Forelimb muscle (tissue), 1 donor: ENCODE data around the gene RECK. TPM values are rescaled to one million over a fixed set of nuclear protein-coding genes. Genes with fewer than 3 reads are reported as not detected.

ENCODE experiments used
- DNase-seq: peaks from one replicate; pipeline ENCODE4 v3.0.0-alpha.2; 2013; ENCODE audit warnings: low read depth
- polyA plus RNA-seq: library from polyadenylated mRNA; unstranded; fragments of 120-200 nt; gene quantifications from one replicate; pipeline ENCODE4 v1.2.1, GENCODE V29; 2013; ENCODE audit not compliant: insufficient read length

The RECK gene
- polyA plus RNA-seq, 1 donor: 20.7 TPM

DNA sequence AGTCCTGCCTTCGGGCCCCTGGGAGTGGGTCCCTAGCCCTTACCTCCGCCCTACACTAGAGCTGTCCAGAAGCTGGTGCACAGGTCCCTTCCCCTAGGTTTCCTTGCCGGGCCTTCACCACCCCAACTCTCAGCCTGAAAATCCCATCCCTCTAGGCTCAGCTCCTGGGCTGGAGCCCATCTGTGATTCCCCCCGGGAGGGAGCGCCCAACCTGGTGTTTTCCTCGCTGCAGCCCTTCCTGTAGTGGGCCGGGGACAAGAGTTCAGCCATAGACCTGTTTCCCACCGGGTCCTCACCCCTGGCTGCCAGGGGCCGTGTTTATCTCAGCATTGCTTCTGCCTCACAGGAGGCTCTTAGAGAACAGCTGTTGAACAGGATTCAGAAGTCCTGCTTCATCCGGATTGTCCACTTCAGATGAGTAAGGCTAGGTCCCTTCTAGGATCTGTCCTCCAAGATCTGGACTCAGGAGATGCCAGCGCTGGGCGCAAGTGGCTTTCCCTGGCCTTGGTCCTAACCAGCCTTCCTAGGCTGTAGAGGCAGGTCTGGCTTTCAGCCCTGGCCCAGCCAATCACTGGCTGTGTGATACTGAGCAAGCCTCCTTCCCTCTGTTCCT lies 100.8 kb downstream of the RECK start:
- no peak for DNase-seq

GRCh38 chr9:36138496-36138895 lies 101.8 kb downstream of the RECK start:
- DNase-seq: no peak

- no peak for DNase-seq
These were observed 102.2 kb downstream of the RECK start for GRCh38 chr9:36138901-36139300.

DNA sequence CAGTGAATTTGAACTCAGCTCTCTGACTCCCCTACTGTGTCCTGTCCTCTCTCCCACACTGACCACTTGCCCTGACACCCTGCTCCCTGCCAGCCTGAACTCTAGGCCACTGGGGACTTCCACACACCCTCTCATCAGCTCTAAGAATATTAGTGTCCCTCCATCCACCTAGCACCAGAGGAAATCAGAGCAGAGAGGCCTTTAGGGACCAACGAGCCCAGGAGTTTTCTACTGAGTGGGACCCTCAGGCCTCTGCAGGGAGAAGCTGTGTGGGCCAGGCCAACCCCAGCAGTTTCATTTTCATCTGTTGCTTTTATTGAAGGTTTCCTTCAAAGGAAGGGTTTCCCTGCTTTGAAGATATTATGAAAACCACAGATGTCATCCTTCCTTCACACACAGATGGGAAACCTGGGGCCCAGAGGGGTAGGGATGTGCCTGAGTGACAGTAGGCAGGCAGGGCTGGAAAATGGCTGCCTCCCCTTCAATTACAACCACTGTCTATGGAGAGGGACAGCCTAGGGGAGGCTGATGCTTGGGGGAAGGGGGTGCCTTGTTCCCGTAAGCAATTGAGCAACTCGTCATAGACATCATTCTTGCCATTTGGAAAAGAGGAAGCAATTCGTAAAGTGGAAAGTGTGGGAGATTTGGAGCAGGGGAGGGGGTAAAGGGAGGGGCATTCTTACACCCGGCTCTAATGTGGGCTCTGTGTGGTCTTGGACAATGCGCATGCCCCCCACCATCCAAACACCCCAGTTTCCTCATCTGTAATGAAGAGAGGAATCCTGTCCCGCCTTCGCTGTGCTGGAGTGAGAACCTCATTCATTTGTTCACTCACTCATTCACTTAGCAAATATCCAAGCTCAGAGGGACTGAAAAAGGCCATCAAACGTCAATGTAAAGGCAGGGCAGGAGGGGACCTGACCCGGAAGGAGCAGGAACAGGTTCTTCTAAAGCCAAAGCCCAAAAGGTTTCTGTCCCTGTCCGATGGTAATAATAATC lies 103.7 kb downstream of the RECK start:
- no peak for DNase-seq

GRCh38 chr9:36141288-36141687 lies 104.6 kb downstream of the RECK start:
- DNase-seq: no peak

- no peak for DNase-seq
These were observed 105.0 kb downstream of the RECK start for GRCh38 chr9:36141761-36142160.

- no peak for DNase-seq
These were observed 106.0 kb downstream of the RECK start for GRCh38 chr9:36142510-36143244.

DNA sequence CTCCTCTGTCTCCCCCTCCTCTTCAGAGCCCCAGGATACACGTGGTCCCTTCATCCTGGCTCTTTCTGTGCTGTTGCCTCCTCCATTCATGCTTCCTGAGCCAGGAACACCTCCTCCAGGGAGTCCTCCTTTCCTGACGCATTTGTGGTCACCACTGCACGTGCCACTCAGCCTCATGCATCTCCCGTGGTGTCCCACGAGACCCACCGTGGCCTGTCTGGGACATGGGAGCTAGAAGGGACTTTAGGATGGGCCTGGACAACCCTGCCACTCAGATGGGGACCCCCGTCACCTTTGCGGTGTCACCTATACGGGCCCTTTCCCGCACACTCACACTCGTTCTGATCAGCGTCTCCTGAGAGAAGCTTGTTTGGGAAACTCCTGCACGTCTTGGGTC lies 106.5 kb downstream of the RECK start:
- DNase-seq: no peak

- no peak for DNase-seq
These were observed 107.9 kb downstream of the RECK start for GRCh38 chr9:36144309-36145232.

- DNase-seq: no peak
These were observed 109.3 kb downstream of the RECK start for GRCh38 chr9:36145970-36146369.

DNA sequence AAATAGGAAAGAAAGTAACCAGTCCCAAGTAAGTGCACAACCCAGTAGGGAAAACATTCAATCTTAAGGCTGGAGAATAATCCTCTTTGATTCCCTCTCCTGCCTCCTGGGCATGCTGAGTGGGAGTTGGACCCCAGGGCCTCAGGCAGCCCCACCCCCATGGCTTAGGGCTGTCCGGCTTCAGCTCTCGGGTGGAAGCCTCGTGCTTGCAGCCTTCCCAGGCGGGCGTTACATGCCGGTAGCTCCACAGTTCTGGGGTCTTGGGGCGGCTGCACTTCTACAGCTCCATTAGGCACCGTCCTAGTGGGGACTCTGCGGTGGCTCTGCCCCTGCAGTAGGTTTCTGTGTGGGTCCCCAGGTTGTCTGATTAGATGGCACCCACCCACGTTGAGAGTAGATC lies 109.9 kb downstream of the RECK start:
- DNase-seq: no peak

DNA sequence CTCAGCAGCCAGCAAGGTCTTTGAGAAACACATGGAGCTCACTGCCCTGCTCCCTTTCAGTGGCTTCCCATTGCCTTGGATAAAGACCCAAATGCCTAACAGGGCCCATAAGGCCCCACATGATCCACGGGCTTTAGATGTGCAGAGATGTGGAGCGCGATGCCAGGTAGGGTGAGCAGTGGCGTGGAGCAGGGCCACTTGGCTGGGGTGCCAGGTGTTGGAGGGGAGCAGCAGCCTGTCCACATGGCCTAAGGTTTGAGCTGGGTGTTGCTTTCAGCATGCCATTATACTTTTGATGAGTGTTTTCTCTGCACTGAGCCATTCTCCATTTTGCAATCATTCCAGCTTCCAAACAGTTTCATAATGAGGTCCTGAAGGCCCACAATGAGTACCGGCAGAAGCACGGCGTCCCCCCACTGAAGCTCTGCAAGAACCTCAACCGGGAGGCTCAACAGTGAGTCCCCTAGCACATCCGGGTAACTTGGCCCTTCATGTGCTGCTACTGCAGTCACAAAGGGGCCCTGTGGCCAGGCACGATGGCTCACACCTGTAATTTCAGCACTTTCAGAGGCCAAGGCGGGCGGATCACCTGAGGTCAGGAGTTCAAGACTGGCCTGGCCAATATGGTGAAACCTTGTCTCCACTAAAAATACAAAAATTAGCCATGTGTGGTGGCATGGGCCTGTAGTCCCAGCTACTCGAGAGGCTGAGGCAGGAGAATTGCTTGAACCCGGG lies 110.9 kb downstream of the RECK start:
- DNase-seq: no peak

- no peak for DNase-seq
These were observed 111.8 kb downstream of the RECK start for GRCh38 chr9:36148311-36149051.

DNA sequence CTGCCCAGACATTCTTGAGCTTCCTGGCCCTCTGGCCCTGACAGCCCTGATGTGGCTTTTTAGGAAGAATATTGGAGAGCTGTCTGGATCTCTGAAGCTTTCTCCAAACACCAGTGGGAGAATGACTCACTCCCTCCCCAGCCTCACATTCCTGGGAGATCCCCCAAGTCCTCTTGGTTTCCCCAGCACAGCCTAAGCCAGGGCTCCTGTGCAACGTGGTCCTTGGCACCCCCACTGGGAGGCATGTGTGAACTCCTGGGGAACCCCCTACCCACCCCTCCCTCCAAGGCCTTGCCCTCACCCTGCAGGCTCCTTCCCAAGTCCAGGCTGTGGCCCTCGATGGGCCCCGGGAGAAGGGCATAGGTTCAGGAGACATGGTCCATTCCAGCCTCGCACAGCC lies 112.5 kb downstream of the RECK start:
- no peak for DNase-seq

DNA sequence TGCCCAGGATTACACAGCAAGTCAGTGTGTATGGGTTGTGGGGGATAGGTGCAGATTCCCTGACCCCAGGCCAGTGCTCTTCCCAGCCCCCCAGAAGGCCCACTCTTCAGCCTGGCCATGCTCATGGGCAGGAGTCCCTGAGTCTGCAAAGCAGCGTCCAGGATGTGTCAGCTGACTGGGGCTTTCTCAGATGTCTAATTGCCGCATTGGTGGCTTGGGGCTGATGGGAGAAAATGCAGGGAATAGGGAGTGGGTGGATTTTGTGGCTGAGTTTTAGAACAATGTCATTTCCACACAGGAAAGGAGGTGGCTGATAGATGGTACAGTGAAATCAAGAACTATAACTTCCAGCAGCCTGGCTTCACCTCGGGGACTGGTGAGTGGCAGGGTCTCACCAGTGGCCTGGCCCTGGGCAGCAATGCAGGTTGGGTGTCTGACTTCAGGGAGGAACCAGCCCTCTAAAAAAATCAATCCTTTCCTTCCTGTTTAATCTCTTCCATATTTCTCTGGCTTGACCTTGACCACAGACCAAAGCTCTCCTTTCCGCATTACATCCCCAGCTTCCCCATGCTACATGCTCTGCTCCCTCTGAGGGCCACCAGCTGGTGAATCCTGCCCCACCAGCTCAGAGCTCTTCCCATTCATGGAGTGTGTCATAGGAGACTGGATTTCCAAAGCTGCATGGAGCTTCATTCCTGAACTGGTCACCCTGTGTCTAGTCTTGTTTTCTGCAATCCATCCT lies 114.0 kb downstream of the RECK start:
- no peak for DNase-seq

DNA sequence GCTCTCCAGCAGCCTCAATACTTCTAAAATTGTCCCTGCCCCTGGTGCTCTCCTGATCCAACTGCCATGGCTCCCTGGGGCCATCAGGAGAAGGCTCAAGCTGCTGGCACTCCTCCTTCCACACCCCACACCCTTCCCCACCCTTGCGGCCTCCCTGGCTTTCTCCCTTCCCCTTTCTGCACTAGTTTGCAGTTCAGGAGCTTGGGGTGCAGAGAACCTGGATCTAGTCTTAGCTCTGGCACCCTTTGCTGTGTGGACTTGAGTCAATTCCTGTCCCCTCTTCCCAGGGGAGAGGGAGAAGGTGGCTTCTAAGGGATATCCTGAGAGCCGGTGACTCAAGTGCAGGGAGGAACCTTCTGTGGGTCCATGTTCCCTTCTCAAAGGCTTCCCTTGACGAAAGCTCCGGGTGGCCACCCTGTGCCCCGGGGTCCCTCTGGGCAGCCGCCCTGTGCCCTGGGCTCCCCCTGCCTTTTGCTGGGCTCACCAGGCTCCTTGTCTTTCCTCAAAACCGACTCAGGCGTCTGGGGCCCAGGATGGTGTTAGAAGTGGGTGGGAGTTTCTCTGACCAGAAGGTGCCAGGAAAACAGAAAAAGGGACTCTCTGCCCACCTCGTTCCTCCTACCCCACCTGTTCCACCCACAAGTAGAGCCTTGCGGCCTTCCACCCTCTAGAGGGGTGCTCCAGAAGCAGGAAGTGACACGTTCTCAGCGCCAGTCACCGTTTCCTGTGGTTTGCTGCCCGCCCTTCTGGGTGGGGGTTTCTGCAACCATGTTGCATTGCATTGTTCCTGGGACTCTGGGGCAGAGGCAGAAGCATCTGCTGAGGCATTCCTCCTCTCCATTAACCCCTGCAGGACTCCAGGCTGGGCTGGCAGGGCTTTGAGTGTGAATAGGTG lies 114.8 kb downstream of the RECK start:
- no peak for DNase-seq

GRCh38 chr9:36152741-36153438 lies 116.2 kb downstream of the RECK start:
- DNase-seq: no peak
